Measurements from ENCODE around the gene ELOVL6.

GRCh38 chr4:109999585-109999912 lies 198.9 kb downstream of the ELOVL6 start:
- TF ChIP-seq CTCF (IDR thresholded peaks at IDR 0.05 in 4 of 5, conservative IDR thresholded peaks at IDR 0.05 in 1 of 5) = no peak
- no peak for TF ChIP-seq POLR2A (IDR thresholded peaks at IDR 0.05)
